CD4-positive, alpha-beta T cell treated with Interleukin-15 for 4 hours (primary cell): ENCODE results near the gene ANP32A.

Experiments
- DNase-seq: peaks from one replicate; pipeline ENCODE4 v3.0.0-alpha.2; 2020; ENCODE audit warnings: low spot score

ANP32A gene

GRCh38 chr15:68819495-68820294, 1.0 kb downstream of the ANP32A start:
- DNase-seq, result no peak

- DNase-seq, result no peak
Measured at GRCh38 chr15:68818769-68819494, 1.8 kb downstream of the ANP32A start.

GRCh38 chr15:68818066-68818768, 2.5 kb downstream of the ANP32A start:
- DNase-seq, result peak; percentile 60

GRCh38 chr15:68817304-68818065, 3.2 kb downstream of the ANP32A start:
- DNase-seq, result peak; percentile 64

GRCh38 chr15:68816795-68817303, 3.8 kb downstream of the ANP32A start:
- no peak for DNase-seq

- DNase-seq, result no peak
Measured at GRCh38 chr15:68816158-68816557, 4.5 kb downstream of the ANP32A start.

- DNase-seq, result no peak
Measured at GRCh38 chr15:68815598-68815997, 5.1 kb downstream of the ANP32A start.

GRCh38 chr15:68814596-68814995, 6.1 kb downstream of the ANP32A start:
- no peak for DNase-seq

GRCh38 chr15:68812597-68813431, 7.9 kb downstream of the ANP32A start:
- no peak for DNase-seq

GRCh38 chr15:68812069-68812468, 8.6 kb downstream of the ANP32A start:
- DNase-seq, result no peak

- no peak for DNase-seq
Measured at GRCh38 chr15:68809517-68809916, 11.2 kb downstream of the ANP32A start.

- no peak for DNase-seq
Measured at GRCh38 chr15:68808770-68809169, 11.9 kb downstream of the ANP32A start.

GRCh38 chr15:68808091-68808490, 12.6 kb downstream of the ANP32A start:
- no peak for DNase-seq

GRCh38 chr15:68807249-68807648, 13.4 kb downstream of the ANP32A start:
- no peak for DNase-seq

- no peak for DNase-seq
Measured at GRCh38 chr15:68806220-68807060, 14.3 kb downstream of the ANP32A start.

GRCh38 chr15:68802373-68802772, 18.3 kb downstream of the ANP32A start:
- DNase-seq, result no peak

- no peak for DNase-seq
Measured at GRCh38 chr15:68801572-68802148, 19.0 kb downstream of the ANP32A start.

- DNase-seq, result no peak
Measured at GRCh38 chr15:68800875-68801274, 19.8 kb downstream of the ANP32A start.

GRCh38 chr15:68798346-68799094, 22.2 kb downstream of the ANP32A start:
- DNase-seq, result no peak
